NCI-H82 (cell line): Measurements from ENCODE around the gene MARS1.
"Not testable (repeated sequence)": the region's sequence is repeated elsewhere in the genome, so short reads cannot be mapped to it uniquely, and the experiment has no call there.

Experiments used
- DNase-seq: peaks from one replicate; lab custom pipeline; 2025; lab: John Stamatoyannopoulos, UW

Gene MARS1

GRCh38 chr12:57487597-57488401 lies at the start of gene MARS1:
TSS of gene MARS1 (plus strand) at chr12:57488068. CDS start at chr12:57488091, 23 bp downstream.
- peak; percentile 99 for DNase-seq

GRCh38 chr12:57438400-57438799 lies 49.5 kb upstream of the MARS1 start:
- DNase-seq = no peak

DNA sequence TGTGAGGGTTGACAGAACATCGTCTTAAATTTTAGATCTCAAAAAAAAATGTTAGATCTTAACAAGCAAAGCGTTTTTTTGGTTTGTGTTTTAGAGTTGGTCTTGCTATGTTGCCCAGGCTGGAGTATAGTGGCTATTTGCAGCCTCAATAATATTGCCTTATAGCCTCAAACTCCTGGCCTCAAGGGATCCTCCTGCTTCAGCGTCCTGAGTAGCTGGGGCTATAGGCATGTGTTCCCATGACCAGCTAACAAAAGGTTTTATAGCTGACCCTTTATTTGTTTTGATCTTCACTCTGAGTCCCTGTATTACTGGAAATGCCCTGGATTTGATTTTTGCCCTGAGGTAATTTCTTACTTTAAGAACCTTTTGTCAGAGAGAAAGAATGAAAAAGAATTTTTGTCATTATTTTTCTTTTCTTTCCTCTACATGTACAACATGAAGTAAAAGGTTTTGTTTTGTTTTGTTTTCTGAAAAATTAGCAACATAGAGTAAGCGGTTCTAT lies 48.1 kb upstream of the MARS1 start:
- DNase-seq = no peak

- not testable (repeated sequence) for DNase-seq
These were observed 46.5 kb upstream of the MARS1 start for GRCh38 chr12:57441393-57441792.

DNA sequence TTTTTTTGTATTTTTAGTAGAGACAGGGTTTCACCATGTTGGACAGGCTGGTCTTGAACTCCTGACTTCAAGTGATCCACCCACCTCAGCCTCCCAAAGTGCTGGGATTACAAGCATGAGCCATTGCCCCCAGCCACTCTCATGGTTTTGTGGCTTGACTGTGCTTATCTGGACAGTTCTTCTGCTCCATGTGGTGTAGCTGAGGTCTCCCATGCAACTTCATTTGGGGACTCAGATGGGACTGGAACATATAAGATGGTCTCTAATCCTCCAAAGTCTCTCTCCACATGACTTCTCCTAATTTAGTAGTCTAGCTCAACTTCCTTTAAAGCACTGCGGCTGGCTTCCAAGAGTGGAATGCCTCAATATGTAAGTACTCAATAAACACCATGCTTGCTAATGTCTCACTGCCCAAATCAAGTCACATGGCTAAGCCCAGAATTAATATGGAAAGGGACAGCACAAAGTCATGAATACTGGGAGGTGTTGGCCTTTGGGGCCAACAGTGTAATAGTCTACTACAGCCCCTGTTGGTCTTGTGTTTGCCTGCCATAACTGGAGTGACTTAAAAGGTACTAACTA lies 45.9 kb upstream of the MARS1 start:
- no peak for DNase-seq

DNA sequence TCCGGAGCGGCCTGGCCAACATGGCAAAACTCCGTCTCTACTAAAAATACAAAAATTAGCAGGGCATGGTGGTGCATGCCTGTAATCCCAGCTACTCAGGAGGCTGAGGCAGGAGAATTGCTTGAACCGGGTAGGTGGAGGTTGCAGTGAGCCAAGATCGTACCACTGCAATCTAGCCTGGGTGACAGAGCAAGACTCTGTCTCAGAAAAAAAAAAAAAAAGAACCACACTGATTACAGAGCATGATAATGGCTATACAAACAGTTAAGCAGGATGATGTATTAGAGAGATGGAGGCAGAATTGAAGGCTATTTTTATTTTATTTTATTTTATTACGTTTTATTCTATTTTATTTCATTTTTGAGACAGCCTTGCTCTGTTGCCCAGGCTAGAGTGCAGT lies 43.5 kb upstream of the MARS1 start:
- not testable (repeated sequence) for DNase-seq

DNA sequence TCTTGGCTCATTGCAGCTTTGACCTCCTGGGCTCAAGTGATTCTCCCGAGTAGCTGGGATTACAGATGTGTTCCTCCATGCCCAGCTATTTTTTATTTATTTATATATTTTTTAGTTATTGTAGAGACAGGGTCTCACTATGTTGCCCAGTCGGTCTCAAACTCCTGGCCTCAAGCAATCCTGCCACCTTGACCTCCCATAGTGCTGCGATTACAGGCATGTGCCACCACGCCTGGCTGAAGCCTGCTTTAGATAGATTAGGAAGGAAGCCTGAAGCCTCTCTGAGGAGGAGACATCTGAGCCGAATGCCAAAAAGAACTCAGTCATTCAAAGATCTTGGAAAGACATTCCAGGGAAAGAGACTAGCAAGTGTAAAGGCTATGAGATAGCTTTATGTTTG lies 43.1 kb upstream of the MARS1 start:
- DNase-seq = peak; percentile 51

DNA sequence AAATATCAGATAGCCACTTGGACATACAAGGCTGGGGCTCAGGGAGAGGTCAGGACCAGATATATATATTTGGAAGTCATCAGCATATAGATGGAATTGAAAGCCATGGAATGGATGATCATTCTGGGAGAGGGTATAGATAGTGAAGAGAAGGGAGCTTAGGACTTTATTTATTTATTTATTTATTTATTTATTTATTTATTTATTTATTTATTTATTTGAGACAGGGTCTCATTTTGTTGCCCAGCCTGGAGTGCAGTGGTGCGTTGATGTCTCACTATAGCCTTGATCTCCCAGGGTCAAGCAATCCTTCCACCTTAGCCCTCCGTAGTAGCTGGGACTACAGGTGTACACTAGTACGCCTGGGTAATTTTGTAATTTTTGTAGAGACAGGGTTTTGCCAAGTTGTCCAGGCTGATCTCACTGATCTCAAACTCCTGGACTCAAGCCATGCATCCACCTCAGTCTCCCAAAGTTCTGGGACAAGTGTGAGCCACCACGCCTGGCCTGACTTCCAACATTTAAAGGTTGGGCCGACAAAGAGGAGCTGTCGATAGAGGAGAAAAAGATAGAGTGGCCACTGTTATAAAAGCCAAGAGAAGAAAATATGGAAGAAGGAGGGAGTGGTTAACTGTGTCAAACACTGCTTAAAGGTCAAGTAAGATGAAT lies 41.4 kb upstream of the MARS1 start:
- no peak for DNase-seq

GRCh38 chr12:57448669-57449068 lies 39.2 kb upstream of the MARS1 start:
- DNase-seq = no peak

GRCh38 chr12:57449375-57449774 lies 38.5 kb upstream of the MARS1 start:
- DNase-seq = no peak

DNA sequence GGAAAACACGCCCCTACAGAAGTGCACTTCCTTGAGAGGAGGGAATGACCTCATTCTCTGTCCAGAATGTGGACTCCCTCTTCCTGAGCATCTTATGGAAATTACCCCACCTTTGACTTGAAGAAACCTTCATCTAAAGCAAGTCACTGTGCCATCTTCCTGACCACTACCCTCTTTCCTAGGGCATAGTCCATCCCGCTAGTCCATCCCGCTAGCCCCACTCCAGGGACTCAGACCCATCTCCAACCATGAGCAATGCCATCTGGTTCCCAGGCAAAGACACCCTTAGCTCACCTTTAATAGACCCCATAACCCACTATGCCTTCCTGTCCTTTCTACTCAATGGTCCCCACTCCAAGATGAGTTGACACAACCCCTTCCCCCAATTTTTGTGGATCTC lies 37.8 kb upstream of the MARS1 start:
- DNase-seq = no peak

DNA sequence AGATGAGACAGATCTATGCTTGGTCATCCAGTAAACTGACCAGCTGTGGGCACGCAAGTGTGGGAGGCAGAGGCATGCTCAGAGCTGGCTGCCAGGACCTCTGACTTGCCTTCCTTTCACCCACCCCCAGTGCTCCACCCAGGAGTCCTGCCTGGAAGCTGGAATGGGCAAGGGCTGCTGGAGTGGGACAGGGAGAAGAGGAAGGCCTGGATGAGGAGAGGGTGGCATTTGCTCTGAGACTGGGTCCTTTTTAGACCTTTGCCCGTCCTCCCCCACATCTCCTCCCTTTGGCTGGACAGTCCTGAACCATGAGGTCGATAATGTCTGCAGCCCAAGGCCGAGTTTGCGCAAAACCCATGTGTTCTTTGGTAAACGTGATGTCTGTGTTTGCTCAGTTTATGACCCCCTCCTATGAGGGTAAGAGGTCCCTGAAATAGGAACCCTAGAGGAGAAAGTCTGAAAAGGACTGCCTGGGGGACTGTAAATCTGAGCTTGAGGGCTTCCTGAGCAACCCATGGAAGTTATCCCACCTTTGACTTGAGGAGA lies 36.6 kb upstream of the MARS1 start:
- DNase-seq = no peak

DNA sequence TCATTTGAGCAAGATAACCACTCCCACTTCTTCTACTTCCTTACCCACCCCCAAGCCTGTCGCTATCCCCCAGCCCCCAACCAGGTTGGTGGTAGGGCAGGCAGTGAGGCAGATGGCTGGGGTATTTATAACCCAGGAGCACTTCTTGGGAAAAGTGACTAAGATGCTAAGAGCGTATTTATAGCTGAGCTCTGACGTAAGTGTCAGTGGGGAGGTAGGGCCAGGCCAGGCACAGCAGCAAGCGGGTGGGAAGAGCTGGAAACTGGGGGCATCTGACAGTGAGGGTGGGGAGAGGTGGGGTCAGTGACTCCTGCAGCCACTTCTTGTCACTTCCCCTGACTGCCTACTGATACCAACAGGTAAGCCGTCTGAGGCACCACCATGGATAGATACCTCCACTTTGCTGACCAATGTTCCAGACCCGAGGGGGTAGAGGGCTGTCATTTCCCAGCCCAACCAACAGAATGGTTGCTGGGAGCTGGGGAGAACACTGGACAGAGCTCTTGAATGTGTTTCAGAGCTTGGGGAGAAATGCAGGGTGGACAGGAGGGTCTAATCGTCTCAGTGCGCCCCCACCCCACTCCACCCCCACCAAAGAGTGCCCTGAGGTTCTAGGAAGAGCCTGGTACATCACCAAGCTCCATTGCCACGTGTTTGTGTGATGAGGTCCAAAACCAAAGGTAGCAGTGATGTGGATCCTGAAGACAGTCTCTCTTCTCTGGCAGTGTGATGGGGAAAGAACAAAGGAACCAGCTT lies 35.5 kb upstream of the MARS1 start:
- DNase-seq = peak; percentile 99

DNA sequence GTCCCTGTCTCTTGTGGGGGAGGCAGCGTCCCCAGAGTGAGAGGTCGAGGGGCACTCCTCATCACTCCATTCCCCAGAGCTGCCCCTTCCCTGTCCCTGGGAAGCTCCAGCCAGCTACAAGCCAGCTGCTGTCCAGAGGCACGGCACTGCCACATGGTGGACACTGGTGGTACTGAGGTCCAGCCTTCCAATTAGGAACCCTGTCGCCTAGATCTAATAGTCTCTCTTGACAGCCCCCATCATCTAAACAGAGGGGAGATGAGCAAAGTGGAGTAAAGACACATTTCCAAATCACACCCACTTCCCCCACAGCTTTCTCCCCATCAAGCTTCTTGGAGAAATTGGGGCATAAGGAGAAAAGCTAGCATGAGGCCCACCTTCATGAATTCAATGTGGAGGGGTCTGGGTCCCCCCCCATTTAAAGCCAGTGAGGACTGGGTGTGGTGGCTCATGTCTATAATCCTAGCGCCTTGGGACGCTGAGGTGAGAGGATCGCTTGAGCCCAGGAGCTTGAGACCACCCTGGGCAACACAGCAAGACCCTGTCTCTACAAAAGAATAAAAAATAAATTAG lies 34.8 kb upstream of the MARS1 start:
- peak; percentile 96 for DNase-seq

DNA sequence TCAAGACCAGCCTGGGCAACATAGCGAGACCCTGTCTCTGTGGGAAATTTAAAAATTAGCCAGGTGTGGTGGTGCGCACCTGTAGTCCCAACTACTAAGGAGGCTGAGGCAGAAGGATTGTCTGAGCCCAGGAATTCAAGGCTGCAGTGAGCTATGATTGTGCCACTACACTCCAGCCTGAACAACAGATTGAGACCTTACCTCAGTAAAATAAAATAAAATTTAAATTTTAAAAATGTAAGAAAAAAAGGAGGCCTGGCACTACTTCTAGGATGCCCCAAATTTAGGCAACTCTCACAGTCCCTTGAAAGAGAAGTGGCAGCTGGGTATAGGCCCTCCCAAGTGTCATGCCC lies 33.7 kb upstream of the MARS1 start:
- no peak for DNase-seq

- DNase-seq = peak; percentile 98
These were observed 33.1 kb upstream of the MARS1 start, which contains the start of gene INHBE for GRCh38 chr12:57454566-57455373. TSS of gene INHBE (plus strand) at chr12:57455307. CDS start at chr12:57455537, 230 bp downstream.

DNA sequence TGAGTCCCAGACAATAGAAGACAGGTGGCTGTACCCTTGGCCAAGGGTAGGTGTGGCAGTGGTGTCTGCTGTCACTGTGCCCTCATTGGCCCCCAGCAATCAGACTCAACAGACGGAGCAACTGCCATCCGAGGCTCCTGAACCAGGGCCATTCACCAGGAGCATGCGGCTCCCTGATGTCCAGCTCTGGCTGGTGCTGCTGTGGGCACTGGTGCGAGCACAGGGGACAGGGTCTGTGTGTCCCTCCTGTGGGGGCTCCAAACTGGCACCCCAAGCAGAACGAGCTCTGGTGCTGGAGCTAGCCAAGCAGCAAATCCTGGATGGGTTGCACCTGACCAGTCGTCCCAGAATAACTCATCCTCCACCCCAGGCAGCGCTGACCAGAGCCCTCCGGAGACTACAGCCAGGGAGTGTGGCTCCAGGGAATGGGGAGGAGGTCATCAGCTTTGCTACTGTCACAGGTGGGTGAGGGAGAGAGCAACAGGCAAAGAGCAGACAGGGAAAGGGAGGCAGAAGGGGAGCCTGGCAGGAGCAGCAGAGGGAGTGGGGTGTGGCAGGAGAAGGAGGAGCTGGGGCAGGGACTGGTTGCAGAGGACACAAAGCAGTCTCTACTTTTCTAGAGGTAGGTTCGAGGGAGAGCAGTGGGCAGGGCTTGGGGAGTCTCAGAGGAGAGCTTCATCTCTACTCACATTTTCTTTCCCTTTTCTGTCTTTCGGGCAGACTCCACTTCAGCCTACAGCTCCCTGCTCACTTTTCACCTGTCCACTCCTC lies 32.3 kb upstream of the MARS1 start:
- peak; percentile 94 for DNase-seq

- DNase-seq = peak; percentile 92
These were observed 31.6 kb upstream of the MARS1 start for GRCh38 chr12:57456145-57456700.

DNA sequence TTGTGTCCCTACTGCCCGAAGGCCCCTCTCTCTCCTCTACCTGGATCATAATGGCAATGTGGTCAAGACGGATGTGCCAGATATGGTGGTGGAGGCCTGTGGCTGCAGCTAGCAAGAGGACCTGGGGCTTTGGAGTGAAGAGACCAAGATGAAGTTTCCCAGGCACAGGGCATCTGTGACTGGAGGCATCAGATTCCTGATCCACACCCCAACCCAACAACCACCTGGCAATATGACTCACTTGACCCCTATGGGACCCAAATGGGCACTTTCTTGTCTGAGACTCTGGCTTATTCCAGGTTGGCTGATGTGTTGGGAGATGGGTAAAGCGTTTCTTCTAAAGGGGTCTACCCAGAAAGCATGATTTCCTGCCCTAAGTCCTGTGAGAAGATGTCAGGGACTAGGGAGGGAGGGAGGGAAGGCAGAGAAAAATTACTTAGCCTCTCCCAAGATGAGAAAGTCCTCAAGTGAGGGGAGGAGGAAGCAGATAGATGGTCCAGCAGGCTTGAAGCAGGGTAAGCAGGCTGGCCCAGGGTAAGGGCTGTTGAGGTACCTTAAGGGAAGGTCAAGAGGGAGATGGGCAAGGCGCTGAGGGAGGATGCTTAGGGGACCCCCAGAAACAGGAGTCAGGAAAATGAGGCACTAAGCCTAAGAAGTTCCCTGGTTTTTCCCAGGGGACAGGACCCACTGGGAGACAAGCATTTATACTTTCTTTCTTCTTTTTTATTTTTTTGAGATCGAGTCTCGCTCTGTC lies 31.0 kb upstream of the MARS1 start:
- no peak for DNase-seq
